Fibroblast of mammary gland (primary cell): ENCODE measurements around the gene SDK2.

Source experiments
- DNase-seq: peaks from one replicate; pipeline ENCODE4 v3.0.0-alpha.2; 2010; ENCODE audit warnings: low read depth
- H3K4me3 ChIP-seq: 2 replicates; pipeline ENCODE4 v1.5.1; 2011; ENCODE audit warnings: low read depth, mild to moderate bottlenecking, low read length, moderate library complexity; ENCODE audit not compliant: control insufficient read depth
- CTCF ChIP-seq: conservative IDR thresholded peaks from 2 replicates; pipeline ENCODE4 v1.5.1; 2011; ENCODE audit warnings: low read depth, low read length, inconsistent platforms; ENCODE audit not compliant: control insufficient read depth, insufficient read depth

The SDK2 gene

GRCh38 chr17:73642659-73643000 lies 1.6 kb downstream of the SDK2 start:
- H3K4me3 ChIP-seq, result peak overlapping the region; percentile 44
- no peak for TF ChIP-seq CTCF
- no peak for DNase-seq

- no peak overlapping the region for H3K4me3 ChIP-seq
- TF ChIP-seq CTCF, result no peak
- DNase-seq, result no peak
Measured at GRCh38 chr17:73641826-73642600, 2.2 kb downstream of the SDK2 start.

GRCh38 chr17:73640691-73641090 lies 3.6 kb downstream of the SDK2 start:
- no peak overlapping the region for H3K4me3 ChIP-seq
- DNase-seq, result no peak
- TF ChIP-seq CTCF, result no peak

- no peak for TF ChIP-seq CTCF
- no peak overlapping the region for H3K4me3 ChIP-seq
- DNase-seq, result no peak
Measured at GRCh38 chr17:73639932-73640331, 4.3 kb downstream of the SDK2 start.

GRCh38 chr17:73639322-73639721 lies 4.9 kb downstream of the SDK2 start:
- H3K4me3 ChIP-seq, result no peak overlapping the region
- DNase-seq, result peak; percentile 41
- no peak for TF ChIP-seq CTCF

GRCh38 chr17:73638556-73638955 lies 5.7 kb downstream of the SDK2 start:
- no peak for DNase-seq
- H3K4me3 ChIP-seq, result no peak overlapping the region
- no peak for TF ChIP-seq CTCF

GRCh38 chr17:73637866-73638265 lies 6.4 kb downstream of the SDK2 start:
- no peak overlapping the region for H3K4me3 ChIP-seq
- TF ChIP-seq CTCF, result no peak
- no peak for DNase-seq
